GM06990 (cell line): ENCODE measurements around the gene CFAP57.
"Not testable (repeated sequence)": the region's sequence is repeated elsewhere in the genome, so short reads cannot be mapped to it uniquely, and the experiment has no call there.

ENCODE experiments used
- DNase-seq: peaks from one replicate; pipeline ENCODE4 v3.0.0-alpha.2; 2011; ENCODE audit not compliant: insufficient read length; ENCODE audit errors: extremely low read depth
- H3K27me3 ChIP-seq: replicated peaks from 2 replicates; pipeline ENCODE4 v1.6.0; 2011; ENCODE audit warnings: low read length; ENCODE audit not compliant: control insufficient read depth, insufficient read depth
- H3K36me3 ChIP-seq: 2 replicates; pipeline ENCODE4 v1.5.1; 2011; ENCODE audit warnings: low read length; ENCODE audit not compliant: control insufficient read depth, insufficient read depth
- H3K4me3 ChIP-seq: replicated peaks from 2 replicates; pipeline ENCODE4 v1.5.1; 2011; ENCODE audit warnings: low read depth, mild to moderate bottlenecking, control low read depth, low read length
- CTCF ChIP-seq: IDR thresholded peaks from 2 replicates; pipeline ENCODE4 v1.5.1; 2011; ENCODE audit warnings: low read length, control low read depth, mild to moderate bottlenecking, inconsistent platforms; ENCODE audit not compliant: insufficient read depth, poor library complexity, severe bottlenecking

CFAP57 gene

DNA sequence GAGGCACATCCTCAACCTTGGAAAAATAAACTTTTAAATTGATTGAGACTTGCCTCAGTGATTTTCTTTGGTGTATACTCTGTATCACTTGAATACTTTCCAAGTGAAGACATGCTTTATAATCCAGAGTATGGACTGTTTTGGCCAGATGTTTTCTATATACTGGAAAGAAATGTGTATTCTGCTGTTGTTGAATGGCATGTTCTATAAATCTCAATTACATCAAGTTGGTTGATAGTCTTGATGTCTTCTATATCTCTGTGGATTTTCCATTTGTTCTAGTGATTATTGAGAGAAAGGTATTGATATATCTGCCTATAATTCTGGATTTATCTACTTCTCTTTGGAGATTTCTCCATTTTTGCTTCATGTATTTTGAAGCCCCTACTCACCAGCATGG lies 37.5 kb upstream of the CFAP57 start:
- Histone ChIP-seq H3K4me3 (no peak overlapping the region), H3K36me3 (no peaks in the 10 kb centered on the region), H3K27me3 (no peaks in the 10 kb centered on the region)
- no peak for TF ChIP-seq CTCF
- DNase-seq: no peak

DNA sequence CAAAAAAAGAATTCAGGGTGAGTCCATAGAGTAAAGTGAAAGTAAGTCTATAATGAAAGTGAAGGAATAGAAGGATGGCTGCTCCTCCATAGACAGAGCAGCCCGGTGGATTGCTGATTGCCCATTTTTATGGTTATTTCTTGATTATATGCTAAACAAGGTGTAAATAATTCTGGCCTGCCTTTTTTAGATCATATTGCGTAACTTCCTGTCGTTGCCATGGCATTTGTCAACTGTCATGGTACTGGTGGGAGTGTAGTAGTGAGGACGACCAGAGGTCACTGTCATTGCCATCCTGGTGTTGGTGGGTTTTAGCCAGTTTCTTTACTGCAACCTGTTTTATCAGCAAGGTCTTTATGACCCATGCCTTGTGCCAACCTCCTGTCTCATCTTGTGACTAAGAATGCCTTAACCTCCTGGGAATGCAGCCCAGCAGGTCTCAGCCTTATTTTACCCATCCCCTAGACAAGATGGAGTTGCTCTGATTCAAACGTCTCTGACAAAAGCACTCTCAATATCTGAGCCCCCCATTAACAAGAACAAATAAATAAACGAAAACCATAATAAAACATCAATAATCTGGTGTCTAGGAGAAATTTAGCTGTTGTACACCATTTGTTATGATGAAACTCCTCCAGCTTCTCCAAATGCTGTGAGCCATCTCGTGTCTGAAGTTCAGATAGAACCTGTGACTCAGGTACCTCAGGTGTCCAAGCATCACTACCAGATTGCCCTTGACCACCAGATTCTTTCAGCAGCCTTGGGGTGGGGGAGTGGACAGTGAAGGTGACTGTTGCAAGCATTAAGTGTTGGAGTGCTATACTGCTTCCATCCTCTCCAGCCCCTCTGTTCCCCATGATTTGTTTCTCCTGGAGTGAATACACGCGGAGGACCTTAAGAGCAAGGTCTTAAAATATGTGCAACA lies 36.0 kb upstream of the CFAP57 start:
- no peak for TF ChIP-seq CTCF
- H3K4me3 ChIP-seq: no peak overlapping the region
- no peak for DNase-seq
- H3K36me3 ChIP-seq: no peaks in the 10 kb centered on the region
- no peaks in the 10 kb centered on the region for H3K27me3 ChIP-seq

- H3K4me3 ChIP-seq: no peak overlapping the region
- no peaks in the 10 kb centered on the region for H3K27me3 ChIP-seq
- no peak for TF ChIP-seq CTCF
- DNase-seq: no peak
- H3K36me3 ChIP-seq: no peaks in the 10 kb centered on the region
Measured at GRCh38 chr1:43137445-43138052, 34.6 kb upstream of the CFAP57 start.

GRCh38 chr1:43139295-43139694 lies 32.8 kb upstream of the CFAP57 start:
- H3K27me3 ChIP-seq, H3K4me3 ChIP-seq, H3K36me3 ChIP-seq, DNase-seq: not testable (repeated sequence)

DNA sequence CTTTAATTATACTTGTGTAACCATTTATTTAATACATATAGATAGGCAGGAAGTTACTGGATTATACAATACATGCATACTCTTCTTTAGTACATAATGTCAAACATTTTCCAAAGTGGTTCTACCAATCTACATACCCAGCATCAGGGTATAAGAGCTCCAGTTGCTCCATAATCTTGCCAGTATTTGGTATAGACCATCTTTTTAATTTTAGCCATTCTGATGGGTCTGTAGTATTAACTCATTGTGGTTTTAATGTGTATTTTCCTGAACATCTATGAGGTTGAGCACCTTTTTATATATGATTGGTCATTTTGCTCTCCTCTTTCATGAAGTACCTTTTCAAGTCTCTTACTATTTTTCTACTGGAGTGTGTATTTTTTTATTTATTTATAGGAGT lies 32.1 kb upstream of the CFAP57 start:
- no peaks in the 10 kb centered on the region; the same call in 1 of the 2 replicates for H3K27me3 ChIP-seq
- H3K36me3 ChIP-seq: no peaks in the 10 kb centered on the region
- TF ChIP-seq CTCF: no peak
- DNase-seq: no peak
- H3K4me3 ChIP-seq: no peak overlapping the region

DNA sequence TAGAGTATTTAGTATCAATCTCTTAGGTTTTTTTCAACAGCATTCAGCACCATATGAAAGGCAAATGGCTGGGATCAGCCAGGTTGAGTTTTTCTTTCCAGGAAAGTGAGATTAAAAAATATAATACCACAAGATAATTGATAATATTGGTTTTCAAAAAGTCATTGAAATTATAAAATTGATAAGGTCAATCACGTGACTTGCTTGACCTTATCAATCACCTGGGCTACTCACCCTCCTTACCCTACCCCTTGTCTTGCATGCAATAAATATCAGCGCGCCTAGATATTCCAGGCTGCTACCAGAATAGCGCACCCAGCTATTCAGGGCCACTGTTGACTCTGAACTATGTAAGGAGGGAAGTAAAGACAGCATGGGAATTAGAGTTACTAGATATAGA lies 31.5 kb upstream of the CFAP57 start:
- Histone ChIP-seq H3K36me3 (no peaks in the 10 kb centered on the region), H3K4me3 (no peak overlapping the region), H3K27me3 (no peaks in the 10 kb centered on the region; the same call in 1 of the 2 replicates)
- TF ChIP-seq CTCF: no peak
- no peak for DNase-seq
